Sigmoid colon (tissue), 7 donors: ENCODE measurements around the gene EMP3. TPM values are rescaled to one million over a fixed set of nuclear protein-coding genes. Genes with fewer than 3 reads are reported as not detected.

Source experiments
- DNase-seq: peaks from one replicate; pipeline ENCODE4 v3.0.0-alpha.2; 2019
- H3K27ac ChIP-seq, 4 donors: fragments of 200-600 bp; sonication (generic); one replicate each; pipeline ENCODE4 v1.5.1; 2016 to 2019; ENCODE audit warnings: mild to moderate bottlenecking in 1 of 4
- H3K27me3 ChIP-seq, 3 donors: fragments of 200-600 bp; sonication (generic); one replicate each; pipeline ENCODE4 v1.5.1; 2019; ENCODE audit warnings: mild to moderate bottlenecking in 1 of 3
- H3K36me3 ChIP-seq, 4 donors: fragments of 200-600 bp; sonication (generic); one replicate each; pipeline ENCODE4 v1.5.1; 2016 to 2019
- H3K4me1 ChIP-seq, 4 donors: fragments of 200-600 bp; sonication (generic); one replicate each; pipeline ENCODE4 v1.5.1; 2017 to 2019
- H3K4me3 ChIP-seq, 4 donors: fragments of 200-600 bp; sonication (generic); one replicate each; pipeline ENCODE4 v1.5.1; 2017 to 2019; ENCODE audit warnings: mild to moderate bottlenecking in 2 of 4, moderate library complexity in 1 of 4
- H3K9me3 ChIP-seq, 4 donors: fragments of 200-600 bp in 3 of 4; sonication (generic) in 3 of 4; one replicate each; pipeline versions ENCODE4 v1.5.1 to v1.6.1; 2013 to 2019
- EP300 ChIP-seq, 4 donors: sonication (generic); formaldehyde crosslinking; IDR thresholded peaks; one replicate each; pipeline ENCODE4 v1.6.1; 2017; ENCODE audit warnings: antibody characterized with exemption in 4 of 4
- POLR2A ChIP-seq, 2 donors: fragments of 450-650 bp; IDR thresholded peaks; one replicate each; pipeline ENCODE4 v1.6.1; 2016; ENCODE audit warnings: antibody characterized with exemption in 2 of 2, mild to moderate bottlenecking in 2 of 2, moderate library complexity in 2 of 2
- POLR2AphosphoS5 ChIP-seq, 4 donors: sonication (generic); formaldehyde crosslinking; IDR thresholded peaks; one replicate each; pipeline ENCODE4 v1.6.1; 2017; ENCODE audit warnings: antibody characterized with exemption in 4 of 4
- WGBS, 2 donors: extraction: QIAGEN DNeasy Blood & Tissue Kit; methylation state at CpG; one replicate each; pipeline ENCODE4 v1.1.7; 2013; 5-methylcytosine and 5-hydroxymethylcytosine counted together
- intact Hi-C: fragments of 100-400 bp; cut with DNase I; formaldehyde crosslinking; loops from one replicate; pipeline ENCODE4 v1.15.1; 2023
- polyA plus RNA-seq, 3 donors: library from polyadenylated mRNA; stranded (reverse); fragments of 200-250 nt; gene quantifications; one replicate each; pipeline ENCODE4 v1.2.3, GENCODE V29; 2013
- total RNA-seq, 4 donors: library from RNA; depleted of rRNA; stranded (reverse); fragments of >200 nt; gene quantifications; one replicate each; pipeline ENCODE4 v1.1.0, GENCODE V29; 2016
- TF ChIP-seq, protein P1 (sequence below), 4 experiments: fragments of 450-650 bp in 3 of 4; fragments of 200-600 bp in 1 of 4; IDR thresholded peaks; one replicate each; pipeline ENCODE4 v1.5.1; 2016 to 2019; ENCODE audit warnings: antibody characterized with exemption in 4 of 4, mild to moderate bottlenecking in 3 of 4, moderate library complexity in 2 of 4
- donor health status: healthy with polysubstance abuse.
- donor health status: Bipolar disorder and iron deficiency.
- donor health status: healthy.

EMP3 gene
- total and polyA plus RNA-seq, 7 donors = 21.7 to 77.1 (median 60.4) TPM

DNA sequence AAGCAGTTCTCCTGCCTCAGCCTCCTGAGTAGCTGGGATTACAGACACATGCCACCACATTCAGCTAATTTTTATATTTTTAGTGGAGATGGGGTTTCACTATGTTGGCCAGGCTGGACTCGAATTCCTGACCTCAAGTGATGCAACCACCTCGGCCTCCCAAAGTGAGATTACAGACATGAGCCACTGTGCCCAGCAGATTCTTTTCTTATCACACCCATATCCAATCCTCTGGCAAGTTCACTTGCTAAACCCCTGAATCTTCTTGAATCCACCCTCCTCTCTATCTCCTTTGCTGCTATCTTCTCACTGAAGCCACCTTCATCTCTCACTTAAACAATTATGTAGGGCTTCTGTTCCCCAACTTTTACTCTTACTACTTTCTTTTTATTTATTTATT is 20.8 kb downstream of the EMP3 start:
- Histone ChIP-seq H3K27ac (no peak overlapping the region), H3K4me1 (peaks cover 0 to 5% (median 0%) of the 10 kb centered on the region in 4 donors), H3K27me3 (no peaks in the 10 kb centered on the region), H3K9me3 (no peaks in the 10 kb centered on the region), H3K4me3 (no peak overlapping the region), H3K36me3 (peaks cover 0 to 12% (median 0%) of the 10 kb centered on the region in 4 donors)
- no peak for DNase-seq
- intact Hi-C loops = no loop called here
- TF ChIP-seq POLR2A (IDR thresholded peaks at IDR 0.05) = no peak
- 91 to 94% methylated on average over 2 of the region's 2 CpGs for whole genome bisulfite sequencing, 2 donors

DNA sequence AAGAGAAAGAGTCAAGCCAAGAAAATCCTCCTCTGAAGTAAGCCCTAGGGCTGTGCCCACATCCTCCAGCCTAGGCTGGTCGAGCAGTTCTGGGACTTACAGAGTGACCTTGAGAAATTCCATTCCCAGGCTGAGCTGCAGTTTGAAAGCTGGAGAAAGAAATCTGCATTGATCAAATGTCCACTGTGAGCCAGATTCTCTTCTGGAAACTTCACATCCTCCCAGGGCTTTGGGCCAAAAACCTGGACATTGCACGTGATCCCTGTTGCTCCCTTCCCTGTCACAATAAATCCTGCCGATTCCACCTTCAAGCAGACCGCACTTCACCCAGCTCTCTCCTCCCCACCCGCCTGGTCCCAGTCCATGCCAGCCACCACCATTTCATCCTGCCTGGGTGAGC is 22.7 kb downstream of the EMP3 start:
- Histone ChIP-seq H3K4me1 (peaks cover 0 to 5% (median 0%) of the 10 kb centered on the region in 4 donors), H3K27ac (no peak overlapping the region), H3K4me3 (no peak overlapping the region), H3K9me3 (no peaks in the 10 kb centered on the region), H3K27me3 (no peaks in the 10 kb centered on the region), H3K36me3 (peaks cover 0 to 6% (median 0%) of the 10 kb centered on the region in 4 donors)
- TF ChIP-seq, protein P1, sequence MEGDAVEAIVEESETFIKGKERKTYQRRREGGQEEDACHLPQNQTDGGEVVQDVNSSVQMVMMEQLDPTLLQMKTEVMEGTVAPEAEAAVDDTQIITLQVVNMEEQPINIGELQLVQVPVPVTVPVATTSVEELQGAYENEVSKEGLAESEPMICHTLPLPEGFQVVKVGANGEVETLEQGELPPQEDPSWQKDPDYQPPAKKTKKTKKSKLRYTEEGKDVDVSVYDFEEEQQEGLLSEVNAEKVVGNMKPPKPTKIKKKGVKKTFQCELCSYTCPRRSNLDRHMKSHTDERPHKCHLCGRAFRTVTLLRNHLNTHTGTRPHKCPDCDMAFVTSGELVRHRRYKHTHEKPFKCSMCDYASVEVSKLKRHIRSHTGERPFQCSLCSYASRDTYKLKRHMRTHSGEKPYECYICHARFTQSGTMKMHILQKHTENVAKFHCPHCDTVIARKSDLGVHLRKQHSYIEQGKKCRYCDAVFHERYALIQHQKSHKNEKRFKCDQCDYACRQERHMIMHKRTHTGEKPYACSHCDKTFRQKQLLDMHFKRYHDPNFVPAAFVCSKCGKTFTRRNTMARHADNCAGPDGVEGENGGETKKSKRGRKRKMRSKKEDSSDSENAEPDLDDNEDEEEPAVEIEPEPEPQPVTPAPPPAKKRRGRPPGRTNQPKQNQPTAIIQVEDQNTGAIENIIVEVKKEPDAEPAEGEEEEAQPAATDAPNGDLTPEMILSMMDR (IDR thresholded peaks at IDR 0.05) = no peak
- intact Hi-C loops = no loop called here
- 77% methylated on average over 5 of the region's 5 CpGs for WGBS, 2 donors
- DNase-seq = no peak

DNA sequence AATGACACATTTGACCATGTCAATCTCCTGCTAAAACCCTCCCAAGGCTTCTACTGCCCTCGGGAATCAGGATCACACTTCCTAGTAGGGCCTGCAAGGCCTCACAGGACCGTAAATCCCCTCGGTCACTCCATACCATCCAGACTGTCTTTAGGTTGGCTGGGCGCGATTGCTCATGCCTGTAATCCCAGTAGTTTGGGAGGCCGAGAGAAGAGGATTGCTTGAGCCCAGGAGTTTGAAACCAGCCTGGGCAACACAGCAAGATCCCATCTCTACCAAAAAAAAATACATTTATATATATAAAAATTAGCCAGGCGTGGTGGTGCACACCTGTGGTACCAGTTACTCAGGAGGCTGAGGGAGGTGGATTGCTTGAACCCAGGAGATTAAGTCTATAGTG is 23.4 kb downstream of the EMP3 start:
- TF ChIP-seq, protein P1 (IDR thresholded peaks at IDR 0.05) = no peak
- TF ChIP-seq POLR2A (IDR thresholded peaks at IDR 0.05) (no peak), EP300 (IDR thresholded peaks at IDR 0.05) (no peak), POLR2AphosphoS5 (IDR thresholded peaks at IDR 0.05) (no peak)
- H3K4me3 ChIP-seq = no peak overlapping the region
- DNase-seq = no peak
- intact Hi-C loops = no loop called here
- WGBS, 2 donors = 92 to 93% methylated on average over 7 of the region's 7 CpGs
- H3K27ac ChIP-seq = no peak overlapping the region
- peaks cover 0 to 5% (median 0%) of the 10 kb centered on the region in 4 donors for H3K4me1 ChIP-seq
- no peaks in the 10 kb centered on the region for H3K9me3 ChIP-seq
- H3K27me3 ChIP-seq = no peaks in the 10 kb centered on the region
- peaks cover 0 to 6% (median 0%) of the 10 kb centered on the region in 4 donors for H3K36me3 ChIP-seq

DNA sequence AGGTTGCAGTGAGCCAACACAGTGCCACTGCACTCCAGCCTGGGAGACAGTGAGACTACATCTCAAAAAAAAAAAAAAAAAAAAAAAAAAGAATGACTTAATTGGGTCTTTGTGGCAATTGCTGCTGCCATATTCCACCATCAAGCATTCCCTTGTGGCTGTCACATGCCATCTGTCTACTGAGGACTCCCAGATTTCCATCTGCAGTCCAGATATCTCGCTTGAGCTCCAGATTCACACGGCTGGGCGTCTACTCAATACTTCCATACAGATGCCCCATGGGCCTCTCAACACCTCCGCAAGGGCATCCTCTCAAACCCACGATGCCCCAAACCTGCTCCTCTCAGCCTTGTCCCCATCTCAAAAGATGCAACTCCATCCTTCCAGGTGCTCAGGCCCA is 25.5 kb downstream of the EMP3 start:
- Histone ChIP-seq H3K36me3 (no peaks in the 10 kb centered on the region), H3K9me3 (no peaks in the 10 kb centered on the region), H3K27ac (no peak overlapping the region), H3K27me3 (no peaks in the 10 kb centered on the region), H3K4me1 (peaks cover 0 to 5% (median 0%) of the 10 kb centered on the region in 4 donors), H3K4me3 (no peak overlapping the region)
- no peak for DNase-seq
- intact Hi-C loops = no loop called here
- whole genome bisulfite sequencing, 2 donors = 91 to 96% methylated on average over 5 of the region's 5 CpGs
- TF ChIP-seq, protein P1 (IDR thresholded peaks at IDR 0.05) = no peak
- no peak for TF ChIP-seq EP300 (IDR thresholded peaks at IDR 0.05)
- TF ChIP-seq POLR2A (IDR thresholded peaks at IDR 0.05) = no peak
- TF ChIP-seq POLR2AphosphoS5 (IDR thresholded peaks at IDR 0.05) = no peak

DNA sequence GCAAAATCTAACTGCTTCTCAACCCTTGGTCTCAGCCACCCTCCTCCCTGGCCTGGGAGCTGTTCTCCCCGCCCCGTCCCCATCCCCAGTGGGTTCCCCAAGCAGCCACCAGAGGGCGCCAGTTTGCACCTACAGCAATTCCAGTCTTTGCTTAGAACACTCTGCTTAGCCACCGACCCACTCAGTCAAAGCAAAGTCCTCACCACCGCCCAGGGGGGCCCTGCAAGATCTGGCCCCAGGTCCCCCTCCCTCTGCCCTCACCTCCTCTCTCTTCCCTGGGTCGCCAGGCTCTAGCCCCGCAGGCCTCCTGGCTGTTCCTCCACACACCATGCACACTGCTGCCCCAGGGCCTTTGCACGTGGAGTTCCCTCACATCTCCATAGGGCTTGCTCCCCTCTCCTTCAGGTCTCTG is 26.0 kb downstream of the EMP3 start:
- Histone ChIP-seq H3K9me3 (no peaks in the 10 kb centered on the region), H3K4me3 (no peak overlapping the region), H3K4me1 (peaks cover 0 to 5% (median 0%) of the 10 kb centered on the region in 4 donors), H3K27me3 (no peaks in the 10 kb centered on the region), H3K36me3 (no peaks in the 10 kb centered on the region), H3K27ac (no peak overlapping the region)
- intact Hi-C loops = no loop called here
- peak; percentile 73 for DNase-seq
- WGBS, 2 donors = 33 to 49% methylated on average over 8 of the region's 8 CpGs
- TF ChIP-seq, protein P1 (IDR thresholded peaks at IDR 0.05) = peak in 3 of 4 experiments; percentile 35 to 69 (median 58)
- no peak for TF ChIP-seq POLR2A (IDR thresholded peaks at IDR 0.05)
